CD4-positive, alpha-beta T cell treated with Interleukin-10 for 1 hour (primary cell): ENCODE measurements around the gene SIK2.

Experiments used
- DNase-seq: peaks from one replicate; pipeline ENCODE4 v3.0.0-alpha.2; 2020

Gene SIK2

DNA sequence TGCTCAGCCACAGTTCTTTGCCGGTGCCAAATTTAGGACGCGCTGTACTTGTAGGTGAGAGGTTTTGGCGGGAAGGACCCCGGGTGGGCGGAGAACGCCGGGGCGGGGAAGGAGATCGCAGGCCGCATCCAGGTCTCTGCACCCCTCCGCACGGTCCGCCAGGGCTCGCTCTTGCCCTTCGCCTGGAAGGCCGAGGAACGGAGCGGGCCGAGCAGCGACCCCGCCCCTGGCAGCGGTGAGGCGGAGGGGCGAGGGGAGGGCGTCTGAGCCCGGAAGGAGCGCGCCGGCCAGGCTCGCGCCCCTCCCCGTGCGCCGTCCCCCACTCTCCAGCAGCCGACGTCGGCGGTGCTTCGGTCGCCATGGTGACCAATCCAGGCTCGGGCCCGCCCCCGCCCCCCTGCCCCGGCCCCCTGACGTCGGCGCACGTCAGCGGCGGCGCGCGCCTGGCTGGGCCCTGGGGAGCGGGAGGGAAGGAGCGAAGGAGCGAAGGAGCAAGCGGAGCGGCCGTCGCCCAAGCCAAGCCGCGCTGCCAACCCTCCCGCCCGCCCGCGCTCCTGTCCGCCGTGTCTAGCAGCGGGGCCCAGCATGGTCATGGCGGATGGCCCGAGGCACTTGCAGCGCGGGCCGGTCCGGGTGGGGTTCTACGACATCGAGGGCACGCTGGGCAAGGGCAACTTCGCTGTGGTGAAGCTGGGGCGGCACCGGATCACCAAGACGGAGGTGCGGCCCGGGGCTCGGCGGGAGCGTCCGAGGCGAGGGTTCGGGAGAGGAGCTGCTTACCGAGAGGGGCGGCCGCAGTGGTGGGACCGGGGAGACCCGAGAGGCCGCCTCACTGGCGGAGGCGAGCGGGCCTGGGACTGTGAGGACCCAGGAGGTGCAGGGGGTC, at the start of gene SIK2:
Gene SIK2 (plus strand): TSS at position 471 of the 886 bp plus-strand sequence. CDS start 115 bp downstream, at position 586.
- peak; percentile 93 for DNase-seq

DNA sequence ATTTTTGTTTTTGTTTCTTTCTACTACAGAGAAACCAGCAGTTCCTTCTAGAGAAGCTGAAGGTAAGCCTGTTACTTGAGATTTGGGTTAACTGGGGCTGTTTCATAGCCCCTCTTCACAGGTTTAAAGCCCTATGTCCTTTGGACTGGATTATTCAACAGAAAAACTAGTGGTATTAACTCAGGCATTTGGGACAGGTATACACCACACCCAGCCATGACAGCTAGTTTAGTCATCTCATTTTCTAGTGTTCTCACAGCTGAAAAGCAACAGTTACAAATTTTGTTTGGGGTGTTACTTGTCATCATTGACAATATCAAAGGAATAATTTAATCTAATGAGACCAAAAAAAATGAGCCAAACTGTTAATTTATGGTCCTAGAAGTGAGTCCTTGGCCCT, 47.7 kb upstream of the SIK2 start:
- DNase-seq: no peak

DNA sequence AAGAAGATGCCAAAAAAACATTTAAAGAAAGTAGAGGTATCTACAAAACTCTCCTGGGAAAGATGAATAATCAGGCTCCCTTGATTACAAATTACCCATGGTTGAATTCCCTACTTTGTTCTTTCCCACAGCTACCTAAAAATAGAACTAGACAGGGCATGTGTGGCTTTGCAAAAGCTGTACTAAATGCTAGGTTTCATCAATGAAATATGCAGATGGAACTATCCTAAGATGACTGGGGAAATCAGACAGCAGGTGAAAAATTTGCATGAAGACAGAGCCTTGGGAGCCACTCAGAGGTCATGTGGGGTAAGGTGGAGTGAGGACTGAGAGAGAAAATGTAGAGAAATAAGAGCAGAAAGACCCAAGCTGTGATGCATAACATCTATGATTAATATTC, 47.0 kb upstream of the SIK2 start:
- DNase-seq: no peak

DNA sequence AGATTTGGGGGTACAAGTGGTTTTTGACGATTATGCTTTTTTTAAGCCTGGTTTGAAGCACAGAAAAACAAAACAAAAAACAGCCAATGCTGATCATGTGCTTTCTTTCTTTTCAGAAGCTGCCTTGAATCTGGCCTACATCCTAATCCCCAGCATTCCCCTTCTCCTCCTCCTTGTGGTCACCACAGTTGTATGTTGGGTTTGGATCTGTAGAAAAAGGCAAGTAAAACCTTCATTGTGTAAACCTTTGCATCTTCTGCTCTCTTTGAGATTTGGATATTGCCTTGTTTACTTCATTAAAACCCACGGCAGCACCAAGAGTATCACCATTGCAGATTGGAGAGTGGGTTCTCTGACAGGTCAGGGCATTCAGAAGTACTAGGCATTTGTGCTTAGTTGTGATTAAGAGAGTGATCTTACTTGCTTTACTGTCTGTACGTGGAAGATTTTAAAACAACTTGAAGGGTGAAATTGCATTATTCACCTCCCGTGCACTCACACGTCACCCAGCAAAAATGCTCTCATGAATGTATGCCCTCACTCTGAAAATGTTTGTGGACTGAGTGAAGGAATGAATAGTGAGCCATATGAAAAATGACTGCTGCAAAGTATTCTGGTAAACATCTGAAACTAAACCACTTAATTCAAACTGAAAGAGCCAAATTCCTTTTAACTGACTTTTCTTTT, 44.7 kb upstream of the SIK2 start:
- no peak for DNase-seq

DNA sequence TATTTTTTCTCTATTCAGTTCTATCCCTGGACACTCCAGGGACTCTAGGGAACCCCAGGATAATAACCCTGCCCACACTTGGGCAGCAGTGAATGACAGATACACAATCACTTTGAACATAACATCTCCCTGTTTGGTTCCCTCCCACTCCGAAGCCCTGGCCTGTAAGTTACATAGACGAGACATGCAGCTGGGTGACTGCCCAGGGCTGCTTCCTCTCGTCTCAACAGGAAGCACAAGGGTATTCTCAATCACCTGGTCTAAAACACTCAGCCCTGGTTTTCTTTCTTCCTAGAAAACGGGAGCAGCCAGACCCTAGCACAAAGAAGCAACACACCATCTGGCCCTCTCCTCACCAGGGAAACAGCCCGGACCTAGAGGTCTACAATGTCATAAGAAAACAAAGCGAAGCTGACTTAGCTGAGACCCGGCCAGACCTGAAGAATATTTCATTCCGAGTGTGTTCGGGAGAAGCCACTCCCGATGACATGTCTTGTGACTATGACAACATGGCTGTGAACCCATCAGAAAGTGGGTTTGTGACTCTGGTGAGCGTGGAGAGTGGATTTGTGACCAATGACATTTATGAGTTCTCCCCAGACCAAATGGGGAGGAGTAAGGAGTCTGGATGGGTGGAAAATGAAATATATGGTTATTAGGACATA, 42.3 kb upstream of the SIK2 start:
- DNase-seq: no peak

DNA sequence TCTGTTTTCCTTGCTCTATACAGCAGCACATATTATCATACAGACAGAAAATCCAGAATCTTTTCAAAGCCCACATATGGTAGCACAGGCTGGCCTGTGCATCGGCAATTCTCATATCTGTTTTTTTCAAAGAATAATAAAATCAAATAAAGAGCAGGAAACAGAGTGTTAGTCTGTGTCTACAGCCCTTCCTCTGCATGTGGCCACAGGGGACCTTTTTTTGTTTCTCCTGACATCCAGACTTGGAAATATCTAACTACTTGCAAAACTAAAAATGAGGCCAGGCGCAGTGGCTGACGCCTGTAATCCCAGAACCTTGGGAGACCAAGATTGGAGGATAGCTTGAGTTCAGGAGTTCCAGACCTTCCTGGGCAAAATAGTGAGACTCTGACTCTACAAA, 41.4 kb upstream of the SIK2 start:
- DNase-seq: no peak

DNA sequence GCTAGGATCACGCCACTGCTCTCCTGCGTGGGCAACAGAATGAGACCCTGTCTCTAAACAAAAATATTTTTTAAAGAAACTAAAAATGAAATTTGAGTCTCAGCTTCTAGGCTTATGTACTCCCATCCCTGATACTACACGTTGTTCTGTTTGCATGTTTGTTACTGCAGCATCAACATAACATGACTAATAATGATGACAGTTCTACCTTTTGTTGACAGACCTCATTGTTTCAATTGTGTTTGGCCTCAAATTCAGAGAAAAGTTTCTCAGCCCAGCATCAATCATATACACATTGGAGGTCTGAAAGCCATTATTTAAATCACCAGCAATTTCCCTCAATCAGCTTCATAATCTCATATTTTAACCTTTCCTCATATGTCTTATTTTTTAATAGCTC, 40.9 kb upstream of the SIK2 start:
- DNase-seq: no peak

DNA sequence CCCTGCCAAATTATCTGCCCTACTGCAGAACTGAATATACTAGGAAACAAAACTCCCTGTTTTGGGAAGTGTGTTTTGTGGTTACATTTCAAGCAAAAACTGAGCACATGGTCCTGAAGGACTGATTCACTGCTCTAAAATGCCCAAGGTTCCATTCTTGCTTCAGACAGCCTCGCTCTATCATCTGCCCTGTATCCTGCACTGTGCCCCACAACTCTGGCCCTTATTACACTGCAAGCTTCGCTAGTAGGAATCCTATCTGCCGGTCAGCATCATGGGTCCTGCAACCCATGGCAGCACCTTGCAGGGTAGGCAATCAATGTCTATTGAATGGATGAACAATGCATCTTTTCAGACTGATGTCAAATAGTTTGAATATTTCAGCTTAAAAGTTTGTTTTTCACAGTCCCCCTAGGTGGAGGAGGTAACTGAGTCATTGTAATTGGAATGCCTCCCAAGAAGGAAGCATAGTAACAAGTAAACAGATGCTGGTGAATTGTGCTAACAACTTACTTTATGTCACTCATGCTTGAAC, 40.4 kb upstream of the SIK2 start:
- no peak for DNase-seq

DNA sequence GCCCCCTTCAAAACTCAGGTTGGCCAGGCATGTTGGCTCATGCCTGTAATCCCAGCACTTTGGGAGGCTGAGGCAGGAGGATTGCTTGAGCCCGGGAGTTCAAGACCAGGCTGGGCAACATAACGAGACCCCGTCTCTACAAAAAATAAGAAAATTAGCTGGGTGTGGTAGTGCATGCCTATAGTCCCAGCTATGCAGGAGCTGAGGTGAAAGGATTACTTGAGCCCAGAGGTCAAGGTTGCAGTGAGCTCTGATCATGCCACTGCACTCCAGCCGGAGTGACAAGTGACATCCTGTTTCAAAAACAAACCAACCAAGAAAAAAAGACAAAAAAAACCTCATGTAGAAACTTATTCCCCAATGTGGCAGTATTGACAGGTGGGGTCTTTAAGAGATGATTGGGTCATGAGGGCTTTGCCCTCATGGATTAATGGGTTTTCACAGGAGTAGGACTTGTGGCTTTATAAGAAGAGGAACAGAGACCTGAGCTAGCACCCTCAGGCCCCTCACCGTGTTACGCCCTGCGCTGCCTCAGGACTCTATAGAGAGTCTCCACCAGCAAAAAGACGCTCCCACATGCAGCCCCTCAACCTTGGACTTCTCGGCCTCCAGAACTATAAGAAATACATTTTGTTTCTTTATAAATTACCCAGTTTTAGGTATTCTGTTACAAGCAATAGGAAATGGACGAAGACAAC, 39.4 kb upstream of the SIK2 start:
- no peak for DNase-seq

DNA sequence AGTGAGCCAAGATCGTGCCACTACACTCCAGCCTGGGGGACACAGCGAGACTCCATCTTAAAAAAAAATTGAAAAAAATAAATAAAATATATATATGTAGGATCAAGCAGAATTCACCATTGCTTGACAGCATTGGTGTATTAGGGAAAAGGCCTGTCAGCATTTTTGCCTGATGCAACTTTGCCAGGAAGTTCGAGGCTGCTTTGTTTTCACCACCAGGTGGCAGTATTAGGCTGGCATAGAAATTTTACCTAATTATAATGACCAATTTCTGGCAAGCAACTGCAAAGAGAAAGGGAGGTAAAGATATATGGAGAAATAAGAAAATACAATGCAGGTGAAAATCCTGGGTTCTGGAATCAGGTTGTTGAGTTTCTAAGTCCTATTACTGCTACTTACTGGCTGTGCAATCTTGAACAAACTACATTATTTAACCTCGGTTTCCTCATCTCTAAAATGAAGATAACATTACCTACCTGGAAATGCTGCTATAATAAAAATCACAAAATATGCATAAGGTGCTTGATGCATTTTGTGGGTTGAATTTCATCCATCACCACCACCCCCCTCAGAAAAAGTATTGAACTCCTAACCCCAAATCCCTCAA, 37.0 kb upstream of the SIK2 start:
- DNase-seq: peak; percentile 70

DNA sequence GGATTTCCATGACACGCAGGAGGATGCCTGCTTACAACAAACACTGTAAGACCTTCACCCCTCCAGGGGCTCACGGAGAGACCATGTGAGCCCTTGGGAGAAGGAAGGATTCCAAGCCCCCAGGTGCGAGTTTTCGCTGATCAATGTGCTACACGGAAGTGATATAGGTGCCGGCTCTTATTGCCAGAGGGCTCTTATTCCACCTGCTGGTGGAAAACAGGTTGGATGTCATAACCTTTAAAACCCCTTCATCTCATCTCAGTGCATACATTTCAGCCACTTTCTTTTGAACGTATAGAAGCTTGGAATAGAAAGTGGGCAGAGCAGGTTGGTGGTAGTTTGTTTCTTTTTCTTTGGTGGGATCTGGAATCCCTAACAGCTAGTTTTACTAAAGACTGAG, 35.9 kb upstream of the SIK2 start:
- DNase-seq: no peak

DNA sequence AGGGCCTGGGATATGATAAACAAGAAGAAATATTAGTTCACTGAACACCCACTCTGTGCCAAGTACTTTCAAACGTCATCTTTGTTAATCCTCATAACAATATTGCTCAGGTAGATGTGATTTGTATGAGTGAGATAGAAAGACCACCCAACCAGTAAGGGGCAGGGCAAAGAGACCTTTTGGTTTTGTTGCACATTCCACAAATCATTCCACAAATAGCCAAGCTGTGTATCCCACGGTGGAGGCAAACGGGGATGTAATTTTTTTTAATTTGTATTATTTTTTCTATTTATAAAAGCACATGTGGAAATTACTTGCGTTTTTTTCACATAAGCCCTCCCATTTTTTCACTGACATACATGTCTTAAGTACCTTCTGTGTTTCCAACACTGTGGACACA, 32.8 kb upstream of the SIK2 start:
- DNase-seq: no peak

DNA sequence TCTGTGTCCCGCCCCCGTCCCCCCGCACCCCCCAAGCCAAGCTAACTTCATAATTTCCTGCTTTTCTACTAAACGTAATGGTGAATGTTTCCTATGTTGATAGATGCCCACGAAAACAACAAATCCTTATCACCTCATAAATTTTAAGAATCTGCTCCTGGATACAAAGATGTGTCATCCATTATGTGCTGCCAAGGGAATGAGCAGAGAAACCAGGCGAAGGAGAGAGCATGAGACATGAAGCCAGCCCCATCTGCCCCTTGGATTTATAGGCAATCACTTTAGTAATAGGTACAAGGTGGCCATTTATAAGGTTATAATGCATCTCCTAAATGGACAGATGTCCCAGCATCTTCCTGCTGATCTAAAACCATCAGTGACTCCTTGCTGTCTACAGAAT, 31.5 kb upstream of the SIK2 start:
- DNase-seq: no peak

DNA sequence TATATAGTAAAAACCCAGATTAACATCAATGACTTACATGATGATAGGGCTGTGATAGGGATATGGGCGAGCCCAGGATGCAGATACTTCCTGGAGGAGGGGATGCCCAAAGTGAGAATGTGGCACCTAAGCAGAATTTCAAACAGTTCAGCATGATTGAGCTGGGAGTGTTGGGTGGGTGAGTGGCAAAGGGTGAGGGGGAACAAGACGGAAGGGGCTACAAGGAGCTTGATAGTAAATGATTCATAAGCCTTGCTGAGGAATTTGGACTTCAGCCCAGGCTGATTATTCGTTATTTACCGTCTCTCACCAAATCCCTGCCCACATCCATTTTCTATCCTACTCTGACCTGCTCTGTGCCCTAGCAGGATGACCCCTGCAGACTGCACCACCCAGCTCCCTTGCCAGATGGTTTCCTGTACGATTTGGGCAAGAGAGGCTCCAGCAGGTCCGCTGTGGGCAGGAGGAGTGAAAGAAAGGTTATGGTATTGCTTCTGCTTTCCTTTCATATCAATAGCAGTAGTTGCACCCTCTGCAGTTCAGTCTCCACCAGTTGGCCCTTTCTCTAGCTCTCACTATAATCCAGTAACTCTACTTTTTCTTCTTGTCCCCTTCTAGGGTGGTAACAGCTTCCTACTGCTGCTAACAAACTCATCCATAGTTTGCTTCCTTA, 30.3 kb upstream of the SIK2 start:
- DNase-seq: no peak

DNA sequence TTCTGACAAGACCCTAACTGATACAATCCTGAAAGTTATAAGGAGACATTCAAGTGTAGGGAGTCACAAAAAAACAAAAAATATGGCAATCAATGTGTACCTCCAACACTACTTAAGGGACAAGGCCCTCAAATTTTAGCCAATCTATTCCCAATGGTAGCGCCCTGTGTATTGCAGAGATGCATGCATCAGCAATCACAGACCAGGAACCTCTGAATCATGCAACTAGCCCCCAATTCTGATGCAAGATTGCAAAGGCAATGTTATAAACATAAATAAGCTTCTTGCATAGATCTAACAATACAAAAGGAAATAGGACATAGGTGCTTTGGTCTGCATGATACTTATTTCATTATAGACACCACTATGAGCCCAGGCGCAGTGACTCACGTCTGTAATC, 29.7 kb upstream of the SIK2 start:
- DNase-seq: no peak

DNA sequence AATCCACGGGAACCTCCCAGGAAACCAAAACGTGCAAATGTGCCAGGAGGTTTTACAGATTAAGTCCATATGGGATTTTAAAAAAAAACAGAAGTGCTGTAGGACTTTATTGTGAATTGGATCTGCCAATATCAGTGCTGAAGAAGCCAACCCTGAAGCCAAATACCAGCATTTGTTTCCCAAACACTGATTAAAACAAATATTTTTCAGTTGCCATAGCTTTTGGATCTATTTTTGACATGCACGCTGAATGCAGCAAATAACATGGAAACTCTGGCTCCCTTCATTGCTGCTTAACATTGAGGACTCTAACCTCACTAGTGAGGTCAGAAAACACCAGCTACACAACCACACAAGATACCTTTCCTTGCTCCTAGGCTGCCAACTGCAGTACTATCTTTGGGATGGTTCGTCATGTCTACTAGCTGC, 28.4 kb upstream of the SIK2 start:
- no peak for DNase-seq

DNA sequence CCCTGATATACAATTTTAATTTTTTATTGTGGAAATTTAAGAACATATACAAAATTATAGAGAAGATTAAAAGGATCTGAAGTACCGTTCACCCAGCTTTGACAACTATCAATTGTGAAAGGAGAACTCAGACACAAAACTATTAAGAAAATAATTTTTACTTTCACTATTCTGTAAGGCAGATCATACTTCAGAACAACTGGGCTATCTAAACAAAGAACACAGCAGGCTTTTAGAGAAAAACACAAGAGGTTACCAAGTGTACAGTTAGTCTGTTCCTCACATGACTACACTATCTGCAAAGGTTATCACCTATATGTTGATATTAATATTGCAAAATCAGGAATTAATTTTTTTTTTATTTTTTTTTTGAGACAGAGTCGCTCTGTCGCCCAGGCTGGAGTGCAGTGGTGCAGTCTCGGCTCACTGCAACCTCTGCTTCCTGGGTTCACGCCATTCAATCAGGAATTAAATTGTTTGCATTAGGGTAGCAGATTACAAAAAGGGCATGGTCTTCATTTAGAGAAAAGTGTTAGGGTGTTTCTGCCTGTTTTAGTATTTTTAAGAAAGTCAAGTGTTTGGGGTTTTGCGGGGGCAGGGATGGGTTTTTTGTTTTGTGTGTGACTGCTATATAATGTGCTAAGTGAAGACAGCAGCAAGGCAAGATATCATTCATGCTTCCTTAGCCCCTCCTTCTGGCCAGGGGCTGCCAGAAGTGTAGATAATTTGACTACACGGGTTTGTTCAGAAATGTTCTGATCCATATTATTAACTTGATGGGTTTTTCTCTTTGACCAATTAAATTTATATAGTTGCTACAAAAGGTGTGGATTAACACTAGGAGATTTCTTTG, 27.6 kb upstream of the SIK2 start:
- no peak for DNase-seq

DNA sequence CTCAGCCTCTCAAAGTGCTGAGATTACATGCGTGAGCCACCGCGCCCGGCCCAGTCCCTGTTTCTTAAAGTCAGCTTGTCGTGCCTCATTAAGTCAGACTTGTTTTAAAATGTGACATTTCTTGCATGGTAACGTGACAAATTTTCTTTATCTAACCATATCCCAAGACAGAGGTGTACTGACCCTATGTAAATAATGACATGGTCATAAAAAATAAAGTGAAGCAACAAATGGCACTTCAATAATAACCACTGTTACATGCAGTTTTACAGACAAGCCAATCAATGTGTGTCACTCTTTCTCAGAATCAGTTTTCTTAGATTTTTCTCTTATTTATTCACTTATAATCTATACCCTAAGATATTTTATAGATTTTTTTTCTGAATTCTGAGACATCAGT, 26.5 kb upstream of the SIK2 start:
- no peak for DNase-seq

DNA sequence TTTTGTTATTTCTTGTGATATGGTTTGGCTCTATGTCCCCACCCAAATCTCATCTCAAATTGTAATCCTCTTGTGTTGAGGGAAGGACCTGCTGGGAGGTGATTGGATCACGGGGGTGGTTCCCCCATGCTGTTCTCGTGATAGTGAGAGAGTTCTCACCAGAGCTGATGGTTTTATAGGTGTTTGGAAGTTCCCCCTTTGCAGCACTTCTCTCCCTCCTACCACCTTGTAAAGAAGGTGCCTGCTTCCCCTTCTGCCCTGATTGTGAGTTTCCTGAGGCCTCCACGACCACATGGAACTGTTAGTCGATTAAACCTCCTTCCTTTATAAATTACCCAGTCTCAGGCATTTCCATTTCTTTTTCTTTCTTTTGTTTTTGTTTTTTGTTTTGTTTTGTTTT, 24.4 kb upstream of the SIK2 start:
- no peak for DNase-seq

DNA sequence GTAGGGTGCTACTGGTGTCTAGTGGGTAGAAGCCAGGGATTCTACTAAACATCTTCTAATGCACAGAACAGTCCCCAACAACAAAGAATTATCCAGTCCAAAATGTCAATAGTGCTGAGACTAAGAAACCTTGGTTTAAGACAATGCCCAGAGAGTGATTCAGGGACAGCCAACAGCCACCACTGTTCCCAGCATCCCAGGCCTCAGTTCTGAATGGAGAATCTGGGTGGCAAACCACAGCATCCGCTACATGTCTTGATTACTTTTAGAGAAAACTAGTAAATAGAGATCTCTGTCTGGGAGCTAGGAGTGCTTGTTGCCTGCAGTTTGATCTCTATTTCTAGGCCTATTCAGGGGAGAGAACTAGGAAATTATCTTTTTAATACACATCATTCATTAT, 20.9 kb upstream of the SIK2 start:
- no peak for DNase-seq

DNA sequence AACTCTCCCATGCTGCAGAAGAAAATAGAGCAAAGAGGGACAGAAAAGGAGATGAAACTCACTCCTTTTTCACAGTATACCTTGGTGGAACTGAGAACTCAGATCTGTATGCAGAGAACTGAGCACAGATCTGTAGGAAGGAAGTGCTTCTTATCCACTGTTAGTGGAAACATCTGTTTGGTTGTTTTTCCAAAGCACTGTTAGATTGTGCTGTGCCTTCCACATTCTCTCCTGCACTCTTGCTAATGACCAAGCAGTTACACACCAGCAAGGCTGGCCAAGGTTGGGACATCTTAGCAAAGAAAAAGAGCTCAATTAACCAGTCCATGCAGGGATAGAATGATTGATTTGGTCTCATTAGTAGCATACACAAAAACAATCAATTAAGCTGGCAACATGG, 20.1 kb upstream of the SIK2 start:
- no peak for DNase-seq
